T1000 (cell line): ENCODE measurements around the gene SCYGR3.

Source experiments
- DNase-seq: peaks from one replicate; lab custom pipeline; 2025; ENCODE audit warnings: mixed read lengths; lab: John Stamatoyannopoulos, UW

SCYGR3 gene, protein sequence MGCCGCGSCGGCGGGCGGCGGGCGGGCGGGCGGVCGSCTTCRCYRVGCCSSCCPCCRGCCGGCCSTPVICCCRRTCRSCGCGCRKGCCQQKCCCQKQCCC

DNA sequence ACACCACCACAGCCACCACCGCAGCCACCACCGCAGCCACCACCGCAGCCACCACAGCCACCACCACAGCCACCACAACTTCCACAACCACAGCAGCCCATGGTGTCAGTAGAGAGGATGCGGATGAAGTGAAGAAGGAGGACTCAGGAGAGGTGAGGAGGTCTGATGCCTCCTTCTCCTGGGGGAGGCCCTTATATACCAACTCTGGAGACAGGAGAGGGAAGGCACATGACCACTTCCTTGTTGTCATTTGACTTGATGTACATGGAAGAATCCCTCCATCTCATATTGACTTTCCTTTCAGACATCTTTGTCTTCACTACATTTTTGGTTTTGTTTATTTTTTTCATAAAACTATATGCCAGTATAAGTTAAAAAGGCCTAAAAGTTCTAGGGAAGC, at the start of gene SCYGR3:
TSS of gene SCYGR3 (minus strand) at position 101 of the 400 bp plus-strand sequence. CDS start at position 101, 0 bp downstream.
- DNase-seq: no peak

DNA sequence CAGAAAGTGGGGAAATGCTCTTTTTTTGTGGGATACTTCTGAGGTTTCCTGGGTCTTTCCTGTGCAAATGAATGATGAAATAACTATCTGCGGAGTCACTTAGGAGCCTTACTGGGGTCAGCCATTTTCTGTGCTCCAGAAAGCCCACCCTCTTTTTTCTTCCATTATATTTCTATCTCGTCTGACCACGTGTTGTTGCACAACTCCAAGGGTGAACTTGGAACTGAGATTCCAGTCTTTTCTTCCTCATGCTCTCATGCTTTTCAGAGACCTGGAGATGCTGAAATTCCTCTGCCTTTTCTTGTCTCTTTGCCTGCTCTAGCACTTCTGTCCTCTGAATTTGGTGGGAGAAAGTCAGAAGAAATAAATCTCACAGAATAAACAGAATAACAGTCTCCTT, 47.2 kb upstream of the SCYGR3 start:
- no peak for DNase-seq

DNA sequence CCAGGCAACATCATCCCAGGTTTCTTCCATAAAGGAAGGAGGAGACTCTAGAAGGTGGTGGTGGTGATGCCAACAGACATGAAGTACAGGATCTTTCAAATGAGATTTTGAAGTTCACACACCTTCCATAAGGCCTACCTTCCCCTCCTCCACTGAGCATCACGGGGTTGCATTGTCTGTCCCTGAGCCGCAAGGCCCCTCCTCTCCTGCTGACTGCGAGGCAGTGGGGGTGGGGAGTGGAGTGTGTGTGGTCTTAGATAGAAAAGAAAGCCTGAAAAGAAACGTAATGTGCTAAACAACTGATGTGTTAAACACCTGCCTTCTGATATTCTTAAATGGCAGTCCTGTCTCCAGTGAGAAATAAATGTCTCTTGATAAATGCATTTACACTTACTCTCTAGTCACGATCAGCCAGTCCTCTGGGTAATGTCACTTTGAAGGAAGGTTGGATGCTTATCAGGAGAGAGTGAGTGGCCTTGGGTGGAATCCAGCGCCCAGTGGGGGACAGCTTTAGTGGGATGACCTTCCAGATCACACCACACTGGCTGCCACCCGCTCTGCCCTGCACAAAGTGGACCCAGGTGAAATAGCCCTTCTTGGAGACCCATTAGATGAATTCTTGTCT, 46.5 kb upstream of the SCYGR3 start:
- no peak for DNase-seq

DNA sequence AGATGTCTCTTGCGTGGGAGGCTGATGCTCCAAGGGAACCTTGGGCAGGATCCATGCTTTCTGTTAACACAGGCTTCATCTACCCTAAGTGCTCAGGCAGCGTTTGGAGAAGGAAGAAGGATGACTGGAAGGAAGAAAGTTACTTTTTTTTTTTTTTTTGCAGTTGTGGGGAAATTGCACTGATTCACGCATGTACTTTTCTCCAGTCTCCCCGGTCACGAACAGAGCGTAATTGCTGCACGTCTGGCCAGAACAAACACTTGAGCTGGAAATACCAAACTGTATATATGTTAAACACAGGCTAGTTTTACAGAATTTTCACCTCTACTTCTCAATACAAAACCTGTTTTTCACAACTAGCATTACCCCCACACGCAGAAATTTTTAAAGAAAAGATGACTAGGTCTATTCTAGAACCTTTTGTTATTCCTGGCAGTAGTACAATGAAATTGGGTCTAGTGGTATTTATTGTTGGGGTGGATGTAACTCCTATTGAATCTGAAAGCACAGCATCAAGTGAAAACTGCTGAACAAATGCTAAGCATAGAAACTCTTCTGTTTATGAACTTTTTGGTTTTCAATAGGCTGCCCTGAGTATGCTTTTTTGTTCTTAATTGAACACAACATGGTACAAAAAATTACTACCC, 42.7 kb upstream of the SCYGR3 start:
- DNase-seq: no peak

DNA sequence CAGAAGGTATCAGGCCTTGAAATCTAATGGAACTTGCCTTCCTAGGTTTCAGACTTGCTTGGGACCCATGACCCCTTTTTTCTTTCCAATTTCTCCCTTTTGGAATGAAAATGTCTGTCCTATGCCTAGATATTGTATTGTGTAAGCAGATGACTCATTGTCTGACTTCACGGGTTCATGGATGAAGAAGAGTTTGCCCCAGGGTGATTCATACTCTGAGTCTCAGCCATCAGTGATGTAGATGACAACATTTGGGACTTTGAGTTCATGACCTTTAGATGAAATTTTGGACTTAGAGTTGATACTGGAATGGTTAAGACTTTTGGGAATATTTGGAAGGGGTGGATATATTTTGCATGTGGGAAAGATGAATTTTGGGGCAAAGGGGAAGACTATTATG, 40.8 kb upstream of the SCYGR3 start:
- peak; percentile 5 for DNase-seq

DNA sequence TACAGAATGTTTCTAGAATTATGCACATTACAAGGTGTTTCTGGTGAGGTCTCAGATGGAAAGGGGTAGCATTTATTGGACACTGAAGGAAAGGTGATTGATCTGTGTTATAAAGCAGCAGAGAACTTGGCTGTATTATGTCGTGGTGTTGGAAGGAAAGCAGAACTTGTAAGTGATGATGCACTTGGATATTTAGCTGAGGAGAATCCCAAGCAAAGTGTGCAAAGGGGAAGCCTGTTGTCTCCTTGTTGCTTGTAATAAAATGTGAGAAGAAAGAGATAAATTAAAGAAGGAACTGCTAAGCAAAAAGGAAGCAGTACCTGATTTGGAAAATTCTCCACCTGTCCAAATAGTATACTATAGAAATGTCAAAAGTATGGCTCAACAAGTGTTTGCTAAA, 39.8 kb upstream of the SCYGR3 start:
- no peak for DNase-seq

DNA sequence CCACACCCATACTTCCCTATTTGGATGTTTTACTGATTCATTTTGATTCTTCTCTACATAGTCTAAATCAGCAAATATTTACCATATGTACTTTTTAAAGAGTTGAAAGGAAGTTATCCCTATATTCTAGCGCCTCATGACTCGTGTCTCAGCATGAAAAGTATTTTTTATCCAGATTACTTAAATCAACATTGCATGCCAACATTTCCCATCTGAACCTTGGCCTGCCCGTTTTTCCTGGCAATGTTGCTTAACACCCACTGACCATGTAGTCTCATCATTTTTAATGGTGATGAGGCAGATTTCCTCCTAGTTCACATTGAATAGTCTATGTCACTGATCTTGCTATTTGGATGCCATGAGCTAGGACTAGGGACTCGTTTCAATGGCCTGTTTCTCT, 38.8 kb upstream of the SCYGR3 start:
- DNase-seq: no peak

DNA sequence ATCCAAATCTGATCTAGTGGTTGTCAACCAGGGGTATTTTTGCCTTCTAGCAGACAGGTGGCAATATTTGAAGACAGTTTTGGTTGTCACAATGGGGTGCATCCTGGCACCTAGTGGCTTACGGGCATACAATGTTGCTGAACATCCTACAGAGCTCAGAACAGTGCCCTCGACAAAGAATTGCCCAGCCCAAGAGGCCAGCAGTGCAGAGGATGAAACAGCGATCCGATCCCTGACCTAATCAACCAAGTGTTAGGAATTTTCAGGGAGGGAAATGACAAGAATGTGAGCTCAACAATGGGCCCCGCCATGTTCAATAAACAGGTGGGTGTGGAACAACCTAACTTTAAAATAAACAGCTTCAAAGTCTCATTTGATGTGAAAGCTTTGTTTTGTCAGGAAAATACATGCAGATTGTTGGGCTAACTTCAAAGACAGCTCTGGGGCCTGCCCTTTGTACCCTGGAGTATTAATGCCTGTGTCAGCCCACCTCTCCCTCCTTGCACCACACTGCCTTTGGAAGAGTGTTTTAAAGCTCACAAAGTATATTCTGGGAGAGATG, 29.4 kb upstream of the SCYGR3 start:
- DNase-seq: no peak

DNA sequence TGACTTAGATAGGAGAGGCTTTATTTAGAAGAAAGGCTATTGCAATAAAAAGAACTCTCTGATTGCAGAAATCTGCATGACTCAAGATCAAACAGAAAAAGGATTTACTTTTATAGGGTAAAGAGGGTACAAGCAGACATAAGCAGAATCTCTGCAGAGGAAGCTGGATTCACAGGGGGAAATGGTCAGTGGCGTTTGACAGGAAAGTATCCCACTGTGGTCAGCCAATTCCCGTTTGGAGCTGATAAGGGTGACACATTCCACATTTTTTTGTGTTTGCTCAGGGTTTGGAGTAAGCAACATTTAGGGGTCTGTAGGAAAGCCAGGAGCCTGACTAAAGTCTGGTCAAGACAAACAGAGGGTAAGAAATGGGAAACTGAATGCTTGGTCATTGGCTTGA, 28.0 kb upstream of the SCYGR3 start:
- no peak for DNase-seq

DNA sequence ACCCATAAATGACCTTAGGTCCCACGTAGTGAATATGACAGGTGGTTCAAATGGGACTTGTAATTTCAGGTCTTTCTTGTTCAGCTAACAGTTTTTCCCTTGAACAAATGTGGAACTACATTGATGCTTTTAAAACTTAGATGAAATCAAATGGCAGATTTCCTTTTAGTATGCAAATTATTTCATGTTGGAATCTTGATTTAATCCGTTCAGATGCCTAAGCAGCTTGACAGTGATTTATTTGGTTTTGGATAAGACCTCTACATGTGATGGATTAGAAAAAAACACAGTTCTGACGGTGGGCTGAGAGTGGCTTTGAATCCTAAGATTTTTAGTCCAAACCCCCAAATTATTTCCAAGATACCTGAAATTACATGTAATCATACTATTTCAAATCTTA, 19.6 kb upstream of the SCYGR3 start:
- no peak for DNase-seq

DNA sequence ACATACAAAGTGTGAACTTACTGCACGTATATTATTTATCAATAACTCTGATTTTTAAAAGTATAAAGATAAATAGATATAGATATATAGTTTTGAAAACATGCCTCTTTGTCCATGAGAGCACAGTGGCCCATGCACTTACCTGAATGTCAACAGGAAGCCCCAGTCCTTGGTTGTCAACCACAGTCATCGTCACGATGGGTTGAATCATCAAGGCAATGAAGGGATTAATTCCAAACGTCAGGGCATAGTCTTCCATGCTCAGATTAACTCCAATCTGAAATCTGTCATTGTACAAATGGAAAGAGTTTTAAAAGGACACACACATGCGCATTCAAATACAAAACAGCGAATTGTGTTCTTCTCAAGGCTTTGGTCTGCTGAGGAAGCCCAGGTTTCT, 18.2 kb upstream of the SCYGR3 start:
- DNase-seq: no peak

DNA sequence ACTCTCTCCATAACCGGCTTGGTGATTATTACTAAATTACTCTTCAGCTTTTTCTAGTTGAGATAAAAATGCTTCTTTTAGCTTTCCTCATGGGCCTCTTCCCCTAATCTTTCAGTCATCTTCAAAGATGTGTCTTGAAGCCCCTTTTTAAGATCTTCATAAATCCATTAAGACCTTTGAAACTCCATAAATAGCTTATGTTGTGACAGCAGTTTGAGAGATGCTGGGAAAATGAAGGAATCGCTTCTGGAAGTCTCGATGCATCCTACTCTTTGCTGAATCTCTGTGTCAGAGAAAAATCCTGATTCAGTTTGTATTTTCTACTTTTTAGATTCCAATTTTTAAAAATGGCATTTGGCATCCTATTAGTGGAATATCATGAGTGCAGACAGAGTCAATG, 15.7 kb upstream of the SCYGR3 start:
- no peak for DNase-seq

DNA sequence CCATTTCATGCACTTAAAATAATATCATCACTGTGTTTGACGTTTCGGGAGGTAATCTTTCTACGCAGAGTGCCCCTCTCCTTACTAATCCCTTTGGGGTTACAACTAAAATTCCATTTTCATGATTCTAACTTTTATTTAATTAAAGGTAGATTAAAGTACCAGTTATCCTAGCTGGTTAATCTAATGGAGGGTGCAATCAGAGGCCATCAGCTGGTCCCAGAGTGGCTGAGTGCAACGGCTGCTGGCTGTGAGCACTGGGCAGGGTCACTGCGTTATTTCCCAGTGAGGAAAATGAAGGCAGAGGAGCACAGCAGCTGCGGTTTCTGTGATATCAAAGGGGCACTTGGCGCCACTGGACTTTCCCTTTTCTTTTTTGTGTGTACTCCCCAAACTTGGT, 14.8 kb upstream of the SCYGR3 start:
- no peak for DNase-seq

DNA sequence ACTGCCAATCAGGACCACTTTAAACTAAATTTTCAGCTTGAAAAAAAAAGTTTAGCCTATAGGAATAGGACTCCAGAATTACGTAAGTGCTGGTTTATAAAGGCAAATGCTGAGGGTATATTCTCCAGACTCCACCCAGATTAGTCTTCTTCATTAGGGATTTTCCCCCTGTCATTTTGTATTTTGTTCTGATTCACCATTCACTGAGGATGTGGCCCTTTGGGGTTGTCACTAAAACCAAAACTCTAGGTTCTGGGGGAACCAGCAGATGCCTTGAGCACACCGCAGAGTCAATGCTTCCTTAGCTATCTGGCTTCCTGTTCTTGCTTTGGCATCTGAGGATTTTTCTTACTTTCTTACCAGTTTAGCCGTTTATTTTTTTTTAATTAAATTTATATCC, 13.1 kb upstream of the SCYGR3 start:
- DNase-seq: no peak

DNA sequence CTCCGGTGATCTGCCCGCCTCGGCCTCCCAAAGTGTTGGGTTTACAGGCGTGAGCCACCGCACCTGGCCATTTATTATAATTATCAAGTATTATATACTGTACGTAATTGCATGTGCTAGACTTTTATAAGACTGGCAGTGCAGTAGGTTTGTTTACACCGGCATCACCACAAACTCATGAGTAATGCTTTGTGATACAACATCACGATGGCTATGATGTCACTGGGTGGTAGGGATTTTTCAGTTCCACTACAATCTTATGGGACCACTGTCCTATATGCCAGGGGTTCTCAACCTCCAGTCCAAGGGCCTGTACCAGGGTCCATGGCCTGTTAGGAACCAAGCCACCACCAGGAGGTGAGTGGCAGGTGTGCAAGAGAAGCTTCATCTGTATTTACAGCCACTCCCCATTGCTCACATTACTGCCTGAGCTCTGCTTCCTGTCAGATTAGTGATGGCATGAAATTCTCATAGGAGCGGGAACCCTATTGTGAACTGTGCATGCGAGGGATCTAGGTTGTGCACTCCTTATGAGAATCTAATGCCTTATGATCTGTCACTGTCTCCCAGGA, 12.0 kb upstream of the SCYGR3 start:
- no peak for DNase-seq

DNA sequence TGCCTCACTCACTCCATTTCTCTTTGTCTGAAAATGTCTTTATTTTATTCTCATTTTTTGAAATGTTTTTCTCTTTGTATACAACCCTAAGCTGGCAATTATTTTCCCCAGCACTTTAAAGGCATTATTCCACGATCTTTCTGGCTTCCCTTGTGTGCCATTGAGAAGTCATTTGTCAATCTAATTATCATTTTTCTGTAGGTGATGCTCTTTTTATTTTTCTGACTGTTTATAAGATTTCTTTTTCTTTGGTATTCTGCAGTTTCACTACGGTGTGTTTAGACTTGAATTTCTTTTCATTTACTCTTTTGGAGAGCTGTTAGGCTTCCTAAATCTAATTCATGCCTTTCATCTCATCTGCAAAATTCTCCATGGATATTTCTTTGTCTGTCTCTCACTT, 10.8 kb upstream of the SCYGR3 start:
- DNase-seq: no peak

DNA sequence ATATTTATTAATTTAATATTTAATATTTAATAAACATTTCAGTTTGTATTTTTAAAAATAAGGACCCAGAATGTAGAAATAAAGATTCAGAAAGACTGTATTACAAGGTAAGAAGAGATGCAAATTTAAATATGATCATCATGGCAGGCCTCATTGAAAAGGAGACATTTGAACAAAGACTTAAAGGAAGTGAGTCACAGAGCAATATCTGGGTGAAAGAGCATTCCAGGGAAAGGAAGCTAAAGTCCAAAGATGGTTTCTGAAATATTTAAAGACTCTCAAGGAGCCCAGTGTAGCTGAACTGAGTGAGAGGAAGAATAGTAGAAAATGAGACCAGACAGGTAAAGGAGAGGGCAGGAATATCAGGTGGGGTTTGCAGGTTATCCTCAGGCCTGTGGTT, 8.6 kb upstream of the SCYGR3 start:
- no peak for DNase-seq

DNA sequence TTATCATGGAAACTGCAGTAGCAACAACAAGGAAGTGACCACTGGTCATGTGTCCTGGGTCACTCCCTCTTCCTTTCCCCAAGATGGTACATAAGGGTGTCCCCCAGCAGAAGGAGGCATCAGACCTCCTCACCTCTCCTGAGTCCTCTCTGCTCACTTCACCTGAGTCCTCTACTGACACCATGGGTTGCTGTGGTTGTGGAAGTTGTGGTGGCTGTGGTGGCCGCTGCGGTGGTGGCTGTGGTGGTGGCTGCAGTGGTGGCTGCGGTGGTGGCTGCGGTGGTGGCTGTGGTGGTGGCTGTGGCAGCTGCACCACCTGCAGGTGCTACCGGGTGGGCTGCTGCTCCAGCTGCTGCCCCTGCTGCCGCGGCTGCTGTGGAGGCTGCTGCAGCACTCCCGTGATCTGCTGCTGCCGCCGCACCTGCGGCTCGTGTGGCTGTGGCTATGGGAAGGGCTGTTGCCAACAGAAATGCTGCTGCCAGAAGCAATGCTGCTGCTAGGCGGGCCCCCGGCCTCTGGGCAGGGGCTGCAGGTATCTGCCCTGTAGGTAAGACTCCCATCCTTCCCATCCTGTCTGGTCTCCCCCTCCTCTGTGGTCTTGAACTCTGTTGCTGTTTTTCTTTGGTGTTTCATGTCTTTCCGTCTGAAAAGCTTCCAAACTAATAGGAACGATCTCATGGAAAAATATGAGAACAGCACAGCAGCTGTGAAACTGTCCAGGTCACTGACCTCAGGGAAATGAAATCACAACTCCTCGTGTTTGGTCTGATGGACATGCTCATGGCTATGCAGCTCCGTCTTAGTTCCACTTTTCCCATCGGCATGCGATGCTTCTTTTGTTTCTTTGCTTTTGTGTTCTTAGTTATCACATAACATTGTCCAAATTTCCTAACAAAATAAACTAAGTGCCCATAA, 2.9 kb upstream of the SCYGR3 start, which contains the start of gene SCYGR4:
TSS of gene SCYGR4 (plus strand) at position 183 of the 915 bp plus-strand sequence. CDS start at position 183, 0 bp downstream.
- no peak for DNase-seq

DNA sequence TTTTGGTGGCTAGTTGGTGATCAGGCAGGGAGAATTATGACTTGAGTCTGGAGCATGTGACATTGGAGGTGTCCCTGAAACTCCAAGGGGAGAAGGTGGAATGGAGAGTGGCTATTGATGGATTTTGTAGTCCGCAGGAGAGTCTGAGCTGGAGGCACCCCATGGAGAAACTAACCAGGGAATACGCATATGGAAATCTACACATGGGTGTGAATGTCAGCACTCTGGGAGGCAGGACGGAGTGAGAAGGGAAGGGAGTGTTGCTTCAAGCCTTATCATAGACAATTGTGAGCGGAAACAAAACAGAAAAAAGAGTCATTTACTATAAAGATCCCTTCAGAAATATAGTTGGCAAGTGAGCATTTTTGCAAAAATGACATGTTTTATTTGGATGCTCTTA, 2.0 kb upstream of the SCYGR3 start:
- no peak for DNase-seq

DNA sequence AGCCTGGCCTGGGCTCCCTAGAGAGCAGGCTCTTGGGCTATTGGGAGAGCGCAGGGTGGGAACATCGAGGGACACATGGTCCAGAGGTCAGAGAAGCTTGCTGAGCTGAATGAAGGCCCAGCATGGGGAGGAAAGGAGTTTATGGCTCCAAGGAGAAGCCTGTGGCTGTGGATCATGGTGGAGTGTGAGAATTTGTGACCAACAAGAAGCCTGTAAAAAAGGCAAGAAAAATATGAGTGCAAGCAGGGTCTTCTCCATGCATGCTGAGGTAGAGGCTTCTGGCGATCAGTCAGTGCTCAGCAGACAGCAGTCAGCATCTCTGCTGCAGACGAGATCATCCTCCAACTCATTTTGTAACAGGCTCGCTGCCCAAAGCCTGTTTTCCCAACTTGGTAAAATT, 1.3 kb upstream of the SCYGR3 start:
- no peak for DNase-seq

DNA sequence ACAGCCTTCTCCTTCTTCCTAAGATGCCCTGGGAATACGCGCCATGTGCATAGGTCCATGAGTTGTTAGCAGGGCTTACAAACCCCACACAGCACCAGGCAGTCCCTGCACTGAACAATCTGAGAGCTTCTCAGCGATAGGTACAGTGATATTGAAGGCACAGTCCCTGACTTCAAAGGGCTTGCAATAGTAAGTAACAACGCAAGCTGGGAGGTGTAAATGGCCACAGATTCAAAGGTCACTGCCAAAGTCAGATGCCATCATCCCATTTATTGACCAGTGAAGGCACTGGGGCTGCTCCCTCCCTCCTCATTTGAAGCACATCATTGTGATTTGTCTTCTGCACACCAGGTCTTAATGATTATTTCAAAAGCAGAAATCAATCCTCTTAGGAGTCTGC, 541 bp upstream of the SCYGR3 start:
- no peak for DNase-seq

DNA sequence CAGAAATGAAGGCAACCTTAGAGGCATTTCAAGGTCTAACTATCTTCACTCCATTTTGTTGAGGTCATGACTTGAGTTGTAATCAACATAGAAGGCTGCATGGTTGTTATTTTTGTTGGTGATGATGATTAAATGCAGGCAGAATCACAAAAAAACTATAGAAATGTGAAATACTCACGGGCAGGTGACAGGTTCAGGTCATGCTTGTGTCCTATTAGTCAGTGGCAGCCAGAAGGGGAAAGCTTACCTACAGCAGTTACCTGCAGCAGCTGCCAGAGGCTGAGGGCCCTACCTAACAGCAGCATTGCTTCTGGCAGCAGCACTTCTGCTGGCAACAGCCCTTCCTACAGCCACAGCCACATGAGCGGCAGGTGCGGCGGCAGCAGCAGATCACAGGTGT, 394 bp downstream of the SCYGR3 start:
- DNase-seq: no peak
